ENCODE results near the gene MIGA2.

Gene MIGA2

DNA sequence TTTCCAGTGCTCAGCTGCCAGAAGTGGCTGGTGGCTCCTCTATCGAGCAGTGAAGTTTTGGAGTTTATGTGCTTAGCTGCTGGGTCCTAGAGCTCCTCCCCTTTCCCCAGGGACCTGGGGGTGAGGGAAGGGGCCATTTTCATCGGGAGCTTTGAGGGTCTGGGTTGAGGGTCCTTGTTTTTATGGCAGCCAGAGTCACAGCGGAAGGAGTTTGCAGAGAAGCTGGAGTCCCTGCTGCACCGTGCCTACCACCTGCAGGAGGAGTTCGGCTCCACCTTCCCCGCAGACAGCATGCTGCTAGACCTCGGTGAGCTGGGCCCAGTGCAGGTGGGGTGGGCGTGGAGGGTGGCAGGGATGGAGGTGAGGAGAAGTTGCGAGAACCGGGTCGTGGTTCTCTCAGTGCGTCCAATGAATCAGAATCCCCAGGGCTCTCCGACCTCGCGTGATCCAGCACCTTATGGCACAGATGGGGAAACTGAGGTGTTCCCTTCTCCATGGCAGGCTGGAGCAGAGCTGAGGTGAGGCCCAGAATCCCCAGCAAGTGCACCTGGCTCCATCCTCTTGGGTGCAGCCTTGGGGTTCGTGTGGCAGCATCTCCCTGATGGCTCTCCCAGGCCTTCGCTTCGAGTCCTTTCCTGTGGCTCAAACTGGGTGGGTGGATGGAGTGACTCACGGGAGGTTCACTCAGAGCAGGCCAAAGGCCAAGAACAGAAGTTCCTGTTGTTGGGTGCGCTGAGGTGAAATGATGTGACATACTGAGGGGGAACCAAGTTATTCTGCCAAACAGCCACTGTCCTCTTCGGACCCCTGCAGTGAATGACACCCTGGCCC is 22.8 kb downstream of the MIGA2 start:
- DNase-seq (ENCODE audit: low spot score) (no peak), ATAC-seq (ENCODE audit: low read depth) (peak; percentile 48; the same call in 1 of the 3 replicates)
- peaks cover 22% of the 10 kb centered on the region for H3K36me3 ChIP-seq (ENCODE audit: low read depth)

GRCh38 chr9:129059796-129060785 is 23.7 kb downstream of the MIGA2 start:
- H3K27me3 ChIP-seq (ENCODE audit: insufficient read depth, poor library complexity, severe bottlenecking): no peaks in the 10 kb centered on the region
- TF ChIP-seq CTCF (IDR thresholded peaks at IDR 0.05; ENCODE audit: poor library complexity, severe bottlenecking): no peak
- H3K36me3 ChIP-seq (ENCODE audit: low read depth): peaks cover 26% of the 10 kb centered on the region
- no peak overlapping the region for H3K27ac ChIP-seq (ENCODE audit: poor library complexity, severe bottlenecking)
- ATAC-seq (ENCODE audit: low read depth): no peak
- DNase-seq (ENCODE audit: low spot score): no peak
- H3K9me3 ChIP-seq (ENCODE audit: severe bottlenecking): no peaks in the 10 kb centered on the region
- no peaks in the 10 kb centered on the region for H3K4me1 ChIP-seq (ENCODE audit: insufficient read depth, poor library complexity, severe bottlenecking)
- H3K4me3 ChIP-seq (ENCODE audit: severe bottlenecking): no peak overlapping the region

More for the DNA sequence above, 22.8 kb downstream of the MIGA2 start:
- TF ChIP-seq CTCF (IDR thresholded peaks at IDR 0.05; ENCODE audit: poor library complexity, severe bottlenecking): no peak
- H3K9me3 ChIP-seq (ENCODE audit: severe bottlenecking): no peaks in the 10 kb centered on the region
- H3K27me3 ChIP-seq (ENCODE audit: insufficient read depth, poor library complexity, severe bottlenecking): no peaks in the 10 kb centered on the region
- no peak overlapping the region for H3K4me3 ChIP-seq (ENCODE audit: severe bottlenecking)
- no peak overlapping the region for H3K27ac ChIP-seq (ENCODE audit: poor library complexity, severe bottlenecking)
- H3K4me1 ChIP-seq (ENCODE audit: insufficient read depth, poor library complexity, severe bottlenecking): no peaks in the 10 kb centered on the region

DNA sequence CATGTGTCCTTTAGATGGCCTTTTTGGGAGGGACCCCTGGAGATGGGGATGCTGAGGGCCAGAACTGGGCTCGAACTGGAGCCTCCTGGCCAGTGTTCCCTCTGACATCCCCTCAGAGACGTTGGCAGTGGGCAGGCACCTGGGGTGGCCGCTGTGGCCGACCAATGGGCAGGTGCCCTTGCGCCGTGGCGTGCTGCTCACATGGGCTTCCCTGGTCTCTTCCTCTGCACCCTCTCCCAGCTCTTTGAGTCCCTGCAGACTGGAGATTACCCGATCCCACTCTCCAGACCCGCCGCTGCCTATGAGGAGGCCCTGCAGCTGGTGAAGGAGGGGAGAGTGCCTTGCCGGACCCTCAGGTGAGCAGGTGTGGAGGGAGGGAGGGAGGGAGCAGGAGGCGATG is 24.6 kb downstream of the MIGA2 start:
- Histone ChIP-seq H3K27ac (ENCODE audit: poor library complexity, severe bottlenecking) (no peak overlapping the region), H3K9me3 (ENCODE audit: severe bottlenecking) (no peaks in the 10 kb centered on the region), H3K27me3 (ENCODE audit: insufficient read depth, poor library complexity, severe bottlenecking) (no peaks in the 10 kb centered on the region), H3K36me3 (ENCODE audit: low read depth) (peaks cover 30% of the 10 kb centered on the region), H3K4me3 (ENCODE audit: severe bottlenecking) (no peak overlapping the region), H3K4me1 (ENCODE audit: insufficient read depth, poor library complexity, severe bottlenecking) (no peaks in the 10 kb centered on the region)
- ATAC-seq (ENCODE audit: low read depth) (no peak), DNase-seq (ENCODE audit: low spot score) (no peak)
- TF ChIP-seq CTCF (IDR thresholded peaks at IDR 0.05; ENCODE audit: poor library complexity, severe bottlenecking): no peak

GRCh38 chr9:129063061-129063460 is 26.6 kb downstream of the MIGA2 start:
- H3K4me1 ChIP-seq (ENCODE audit: insufficient read depth, poor library complexity, severe bottlenecking): no peaks in the 10 kb centered on the region
- H3K9me3 ChIP-seq (ENCODE audit: severe bottlenecking): no peaks in the 10 kb centered on the region
- peaks cover 24% of the 10 kb centered on the region for H3K36me3 ChIP-seq (ENCODE audit: low read depth)
- no peak overlapping the region for H3K4me3 ChIP-seq (ENCODE audit: severe bottlenecking)
- no peak for TF ChIP-seq CTCF (IDR thresholded peaks at IDR 0.05; ENCODE audit: poor library complexity, severe bottlenecking)
- no peaks in the 10 kb centered on the region for H3K27me3 ChIP-seq (ENCODE audit: insufficient read depth, poor library complexity, severe bottlenecking)
- DNase-seq (ENCODE audit: low spot score) (no peak), ATAC-seq (ENCODE audit: low read depth) (no peak)
- no peak overlapping the region for H3K27ac ChIP-seq (ENCODE audit: poor library complexity, severe bottlenecking)
